Adrenal gland (tissue), 12 donors: ENCODE measurements around the gene PJA2. TPM values are rescaled to one million over a fixed set of nuclear protein-coding genes. Genes with fewer than 3 reads are reported as not detected.

Source experiments
- DNase-seq, 7 donors: peaks; one replicate each; pipeline ENCODE4 v3.0.0-alpha.2; 2019 to 2020
- H3K27ac ChIP-seq, 5 donors: fragments of 200-600 bp; sonication (generic) in 4 of 5; 1 replicate in 3 of 5; 2 replicates in 2 of 5; pipeline versions ENCODE4 v1.5.1 to v1.8.0; 2016 to 2020; ENCODE audit warnings: mild to moderate bottlenecking in 1 of 5
- H3K27me3 ChIP-seq: fragments of 200-600 bp; 2 replicates; pipeline ENCODE4 v1.8.0; 2021
- H3K36me3 ChIP-seq, 2 donors: fragments of 200-600 bp; replicated peaks in 1 of 2; 1 replicate in 1 of 2; 2 replicates in 1 of 2; pipeline versions ENCODE4 v1.5.1 to v1.8.0; 2018 to 2022
- H3K4me1 ChIP-seq, 2 donors: fragments of 200-600 bp; replicated peaks in 1 of 2; 1 replicate in 1 of 2; 2 replicates in 1 of 2; pipeline versions ENCODE4 v1.5.1 to v1.8.0; 2018 to 2021
- H3K4me3 ChIP-seq, 4 donors: fragments of 200-600 bp; sonication (generic) in 3 of 4; one replicate each; pipeline ENCODE4 v1.5.1; 2016 to 2018
- H3K9me3 ChIP-seq, 3 donors: fragments of 200-600 bp; sonication (generic) in 1 of 3; replicated peaks in 1 of 3; 1 replicate in 2 of 3; 2 replicates in 1 of 3; pipeline versions ENCODE4 v1.5.1 to v1.8.0; 2016 to 2021
- CTCF ChIP-seq, 6 experiments: fragments of 450-650 bp in 4 of 6; fragments of 200-600 bp in 2 of 6; sonication (generic) in 1 of 6; IDR thresholded peaks; 1 replicate in 5 of 6; 2 replicates in 1 of 6; pipeline versions ENCODE4 v1.5.1 to v1.8.0; 2016 to 2021; ENCODE audit warnings: antibody characterized with exemption in 6 of 6, mild to moderate bottlenecking in 2 of 6, moderate library complexity in 1 of 6
- POLR2A ChIP-seq, 2 donors: fragments of 450-650 bp; IDR thresholded peaks; one replicate each; pipeline ENCODE4 v1.6.1; 2017; ENCODE audit warnings: antibody characterized with exemption in 2 of 2, mild to moderate bottlenecking in 2 of 2, moderate library complexity in 1 of 2
- WGBS, 4 donors: extraction: QIAGEN DNeasy Blood & Tissue Kit in 2 of 4; methylation state at CpG; one replicate each; pipeline versions ENCODE4 v1.1.5 to v1.1.7; 2013 to 2017; 5-methylcytosine and 5-hydroxymethylcytosine counted together
- intact Hi-C, 2 donors: fragments of 100-400 bp; cut with DNase I; formaldehyde crosslinking; loops; one replicate each; pipeline versions ENCODE4 v1.14.1 to v1.15.0; 2022 to 2023
- polyA plus RNA-seq, 3 donors: library from polyadenylated mRNA; stranded (reverse); fragments of 200-250 nt in 2 of 3; fragments of 350-450 nt in 1 of 3; fragmentation: Illumina TruSeq in 1 of 3; extraction: RNeasy Lipid Tissue Mini Kit (QIAGEN cat#74804) in 1 of 3; gene quantifications; one replicate each; pipeline ENCODE4 v1.2.3, GENCODE V29; 2013 to 2014
- total RNA-seq, 9 donors: library from RNA; depleted of rRNA in 4 of 9; stranded (reverse); fragments of >200 nt in 4 of 9; fragments of 120-200 nt in 1 of 9; fragmentation: NEBNext Ultra II Directional in 1 of 9; extraction: Animal tissue kit (Norgen Biotek cat#: 25700) in 1 of 9; gene quantifications; one replicate each; pipeline versions ENCODE4 v1.1.0 to v1.2.4, GENCODE V29; 2013 to 2023
- donor health status: healthy with polysubstance abuse.
- donor health status: Bipolar disorder and iron deficiency.
- donor health status: DM: yes; HTN: yes; CAD: no.
- donor health status: DM: no; HTN: no; CAD: no.
- donor health status: DM: no; HTN: no; CAD: no.
- donor health status: DM: yes; HTN: yes; CAD: no.

PJA2 gene
- total and polyA plus RNA-seq, 12 donors = 16.7 to 134 (median 89.1) TPM

- Histone ChIP-seq H3K4me3 (no peak overlapping the region), H3K4me1 (peaks cover 0 to 42% of the 10 kb centered on the region in 2 donors), H3K36me3 (no peaks in the 10 kb centered on the region), H3K27ac (peak overlapping the region in 1 of 5 donors; percentile 58), H3K27me3 (no peaks in the 10 kb centered on the region), H3K9me3 (no peaks in the 10 kb centered on the region)
- 60 to 92% (median 85%) methylated on average over 3 of the region's 3 CpGs for WGBS, 4 donors
- DNase-seq = no peak
- intact Hi-C loops = no loop called here
- no peak for TF ChIP-seq POLR2A (IDR thresholded peaks at IDR 0.05)
- no peak for TF ChIP-seq CTCF (IDR thresholded peaks at IDR 0.05)
Observed at GRCh38 chr5:109327570-109327969, 82.2 kb downstream of the PJA2 start.

DNA sequence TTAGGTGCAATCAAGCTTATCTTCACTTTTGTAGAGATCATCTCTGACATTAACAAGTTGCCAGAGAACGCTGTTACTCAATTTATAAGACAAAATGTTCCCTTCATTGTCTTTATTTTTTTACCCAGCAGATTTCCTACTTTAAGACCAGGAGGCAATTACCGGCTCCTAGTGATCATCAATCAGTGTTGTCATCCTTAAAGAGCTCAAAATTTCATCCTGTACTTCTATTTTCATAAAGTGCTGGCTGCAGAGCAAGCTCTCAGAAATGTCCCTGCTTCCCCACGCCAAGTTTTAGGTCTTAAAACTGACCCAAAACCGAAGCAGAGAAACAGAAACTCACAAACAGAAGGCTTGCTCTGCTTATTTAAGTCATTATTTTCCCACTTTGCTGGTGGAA is 82.9 kb downstream of the PJA2 start:
- intact Hi-C loops = no loop called here
- H3K4me3 ChIP-seq = no peak overlapping the region
- H3K9me3 ChIP-seq = no peaks in the 10 kb centered on the region
- WGBS, 4 donors = 51 to 56% (median 54%) methylated on average over 4 of the region's 4 CpGs
- DNase-seq = no peak
- no peaks in the 10 kb centered on the region for H3K36me3 ChIP-seq
- peaks cover 0 to 42% of the 10 kb centered on the region in 2 donors for H3K4me1 ChIP-seq
- no peaks in the 10 kb centered on the region for H3K27me3 ChIP-seq
- TF ChIP-seq POLR2A (IDR thresholded peaks at IDR 0.05) (no peak), CTCF (IDR thresholded peaks at IDR 0.05) (no peak)
- H3K27ac ChIP-seq = peak overlapping the region in 2 of 5 donors; percentile 31 to 58

GRCh38 chr5:109325456-109325855 is 84.3 kb downstream of the PJA2 start:
- no peak for DNase-seq
- H3K9me3 ChIP-seq = no peaks in the 10 kb centered on the region
- intact Hi-C loops = no loop called here
- no peaks in the 10 kb centered on the region for H3K36me3 ChIP-seq
- WGBS, 4 donors = 68 to 74% (median 70%) methylated on average over 5 of the region's 5 CpGs
- no peak overlapping the region for H3K27ac ChIP-seq
- H3K4me1 ChIP-seq = peaks cover 0 to 42% of the 10 kb centered on the region in 2 donors
- no peak overlapping the region for H3K4me3 ChIP-seq
- TF ChIP-seq CTCF (IDR thresholded peaks at IDR 0.05) (no peak), POLR2A (IDR thresholded peaks at IDR 0.05) (no peak)
- no peaks in the 10 kb centered on the region for H3K27me3 ChIP-seq

GRCh38 chr5:109324931-109325330 is 84.8 kb downstream of the PJA2 start:
- no peak for DNase-seq
- WGBS, 4 donors = 47 to 66% (median 56%) methylated on average over 5 of the region's 5 CpGs
- no peaks in the 10 kb centered on the region for H3K36me3 ChIP-seq
- no peaks in the 10 kb centered on the region for H3K9me3 ChIP-seq
- TF ChIP-seq POLR2A (IDR thresholded peaks at IDR 0.05) = no peak
- TF ChIP-seq CTCF (IDR thresholded peaks at IDR 0.05) = no peak
- no peak overlapping the region for H3K4me3 ChIP-seq
- intact Hi-C loops = no loop called here
- peaks cover 0 to 37% of the 10 kb centered on the region in 2 donors for H3K4me1 ChIP-seq
- H3K27me3 ChIP-seq = no peaks in the 10 kb centered on the region
- H3K27ac ChIP-seq = peak overlapping the region in 2 of 5 donors; percentile 9 to 24
